H9 (cell line): ENCODE measurements around the gene PKMYT1. TPM values are rescaled to one million over a fixed set of nuclear protein-coding genes. Genes with fewer than 3 reads are reported as not detected.
"Not testable (repeated sequence)": the region's sequence is repeated elsewhere in the genome, so short reads cannot be mapped to it uniquely, and the experiment has no call there.

Experiments
- DNase-seq: peaks from one replicate; pipeline ENCODE4 v3.0.0-alpha.2; 2017
- H2AFZ ChIP-seq: one replicate; pipeline ENCODE4 v1.6.1; 2013; ENCODE audit warnings: mild to moderate bottlenecking, low read length, control low read depth, moderate library complexity
- H2AK5ac ChIP-seq: 2 replicates; pipeline ENCODE4 v1.6.1; 2013; ENCODE audit warnings: low read length, control low read depth, mixed read lengths; ENCODE audit not compliant: insufficient read length
- H2BK120ac ChIP-seq: one replicate; pipeline ENCODE4 v1.6.1; 2013; ENCODE audit warnings: low read depth, mild to moderate bottlenecking, low read length, control low read depth, inconsistent platforms; ENCODE audit not compliant: poor library complexity, severe bottlenecking
- H2BK12ac ChIP-seq: 2 replicates; pipeline ENCODE4 v1.6.1; 2013; ENCODE audit warnings: low read length, control low read depth, mixed read lengths, low read depth; ENCODE audit not compliant: insufficient read length
- H2BK15ac ChIP-seq: 2 replicates; pipeline ENCODE4 v1.6.1; 2013; ENCODE audit warnings: low read depth, low read length, control low read depth
- H2BK20ac ChIP-seq: one replicate; pipeline ENCODE4 v1.6.1; 2013; ENCODE audit warnings: low read depth, mild to moderate bottlenecking, low read length, control low read depth, inconsistent platforms; ENCODE audit not compliant: poor library complexity, severe bottlenecking
- H2BK5ac ChIP-seq: 2 replicates; pipeline ENCODE4 v1.6.1; 2013; ENCODE audit warnings: low read length, control low read depth, mixed read lengths; ENCODE audit not compliant: insufficient read length
- H3K14ac ChIP-seq: 2 replicates; pipeline ENCODE4 v1.6.1; 2013; ENCODE audit warnings: low read length, control low read depth; ENCODE audit not compliant: insufficient read depth
- H3K18ac ChIP-seq: 2 replicates; pipeline ENCODE4 v1.6.1; 2013; ENCODE audit warnings: low read depth, mild to moderate bottlenecking, mixed read lengths, low read length, control low read depth; ENCODE audit not compliant: insufficient read length
- H3K23ac ChIP-seq: 2 replicates; pipeline ENCODE4 v1.6.1; 2013; ENCODE audit warnings: low read length, control low read depth, mixed read lengths, low read depth; ENCODE audit not compliant: insufficient read length
- H3K23me2 ChIP-seq: 2 replicates; pipeline ENCODE4 v1.6.1; 2013; ENCODE audit warnings: low read depth, mild to moderate bottlenecking, mixed read lengths, low read length, control low read depth; ENCODE audit not compliant: insufficient read length, poor library complexity, severe bottlenecking
- H3K27ac ChIP-seq: 2 replicates; pipeline ENCODE4 v1.5.1; 2013; ENCODE audit warnings: low read length, control low read depth, mixed read lengths, low read depth; ENCODE audit not compliant: insufficient read length
- H3K27me3 ChIP-seq: 2 replicates; pipeline ENCODE4 v1.6.1; 2013; ENCODE audit warnings: low read length, control low read depth, inconsistent platforms; ENCODE audit not compliant: insufficient read depth
- H3K4ac ChIP-seq: 2 replicates; pipeline ENCODE4 v1.6.1; 2013; ENCODE audit warnings: low read depth, mild to moderate bottlenecking, control low read depth, inconsistent platforms, low read length, moderate library complexity
- H3K4me1 ChIP-seq: 2 replicates; pipeline ENCODE4 v1.6.1; 2013; ENCODE audit warnings: low read length, control low read depth, inconsistent platforms; ENCODE audit not compliant: insufficient read depth
- H3K4me2 ChIP-seq: 2 replicates; pipeline ENCODE4 v1.6.1; 2013; ENCODE audit warnings: low read length, control low read depth, mixed read lengths; ENCODE audit not compliant: insufficient read length, insufficient read depth
- H3K56ac ChIP-seq: 2 replicates; pipeline ENCODE4 v1.6.1; 2013; ENCODE audit warnings: low read depth, mild to moderate bottlenecking, mixed read lengths, low read length, control low read depth; ENCODE audit not compliant: insufficient read length
- H3K79me1 ChIP-seq: 2 replicates; pipeline ENCODE4 v1.6.1; 2013; ENCODE audit warnings: low read depth, mild to moderate bottlenecking, moderate library complexity, low read length, control low read depth, inconsistent platforms; ENCODE audit not compliant: insufficient read depth, poor library complexity, severe bottlenecking
- H3K79me2 ChIP-seq: 2 replicates; pipeline ENCODE4 v1.6.1; 2013; ENCODE audit warnings: low read length, control low read depth, inconsistent platforms; ENCODE audit not compliant: insufficient read depth
- H3K9ac ChIP-seq: 2 replicates; pipeline ENCODE4 v1.6.1; 2013; ENCODE audit warnings: low read length, control low read depth, mixed read lengths; ENCODE audit not compliant: insufficient read length; ENCODE audit errors: extremely low read depth
- H3K9me3 ChIP-seq: one replicate; pipeline ENCODE4 v1.6.1; 2013; ENCODE audit warnings: low read depth, low read length, inconsistent platforms; ENCODE audit not compliant: control insufficient read depth
- H3T11ph ChIP-seq: one replicate; pipeline ENCODE4 v1.6.1; 2013; ENCODE audit warnings: mild to moderate bottlenecking, low read length, control low read depth, inconsistent platforms
- H4K20me1 ChIP-seq: one replicate; pipeline ENCODE4 v1.6.1; 2013; ENCODE audit not compliant: control insufficient read depth, insufficient read length, insufficient read depth
- H4K5ac ChIP-seq: 2 replicates; pipeline ENCODE4 v1.6.1; 2013; ENCODE audit warnings: low read depth, mild to moderate bottlenecking, mixed read lengths, low read length, control low read depth; ENCODE audit not compliant: insufficient read length
- H4K8ac ChIP-seq: replicated peaks from 2 replicates; pipeline ENCODE4 v1.6.1; 2013; ENCODE audit warnings: low read length, control low read depth, mixed read lengths, low read depth; ENCODE audit not compliant: insufficient read length
- H4K91ac ChIP-seq: 2 replicates; pipeline ENCODE4 v1.6.1; 2013; ENCODE audit warnings: low read depth, mild to moderate bottlenecking, moderate library complexity, mixed read lengths, low read length, control low read depth; ENCODE audit not compliant: insufficient read length
- H3K27ac Mint-ChIP-seq, 3 experiments: 2 replicates in 2 of 3; 3 replicates in 1 of 3; pipeline ENCODE4 v1.8.0; 2020 to 2021; ENCODE audit warnings: mixed read lengths in 3 of 3, mild to moderate bottlenecking in 1 of 3, moderate library complexity in 1 of 3
- H3K27me3 Mint-ChIP-seq: 2 replicates; pipeline ENCODE4 v1.8.0; 2021; ENCODE audit warnings: low read depth, mild to moderate bottlenecking, moderate library complexity, mixed read lengths
- H3K36me3 Mint-ChIP-seq, 3 experiments: 2 replicates in 2 of 3; 3 replicates in 1 of 3; pipeline ENCODE4 v1.8.0; 2020 to 2021; ENCODE audit warnings: low read depth in 3 of 3, mixed read lengths in 3 of 3; ENCODE audit not compliant: insufficient read depth in 1 of 3
- H3K4me1 Mint-ChIP-seq, 2 experiments: 2 replicates each; pipeline ENCODE4 v1.8.0; 2020; ENCODE audit warnings: mixed read lengths in 2 of 2
- H3K4me3 Mint-ChIP-seq, 2 experiments: 2 replicates in 1 of 2; 3 replicates in 1 of 2; pipeline ENCODE4 v1.8.0; 2020 to 2021; ENCODE audit warnings: mild to moderate bottlenecking in 2 of 2, mixed read lengths in 2 of 2, moderate library complexity in 1 of 2
- H3K9me3 Mint-ChIP-seq, 2 experiments: 2 replicates in 1 of 2; 3 replicates in 1 of 2; pipeline ENCODE4 v1.8.0; 2020; ENCODE audit warnings: mild to moderate bottlenecking in 2 of 2, mixed read lengths in 2 of 2, moderate library complexity in 1 of 2
- WGBS: extraction: QIAGEN DNeasy Blood & Tissue Kit; methylation state at CpG from one replicate; pipeline ENCODE4 v1.1.7; 2013; ENCODE audit warnings: missing lambda C conversion rate, low lambda C conversion rate, mixed read lengths; ENCODE audit not compliant: insufficient read length; ENCODE audit errors: extremely low coverage; 5-methylcytosine and 5-hydroxymethylcytosine counted together
- total RNA-seq: library from RNA; stranded (reverse); gene quantifications from 2 replicates; pipeline ENCODE4 v1.2.1, GENCODE V29; 2021
- TF ChIP-seq, protein P1 (sequence below): fragments of 200-600 bp; sonication (generic); conservative IDR thresholded peaks from 3 replicates; pipeline ENCODE4 v1.8.0; 2021; ENCODE audit warnings: antibody characterized with exemption, mild to moderate bottlenecking

Gene PKMYT1
- total RNA-seq, 1 experiment from 2014 or later: 114 TPM

DNA sequence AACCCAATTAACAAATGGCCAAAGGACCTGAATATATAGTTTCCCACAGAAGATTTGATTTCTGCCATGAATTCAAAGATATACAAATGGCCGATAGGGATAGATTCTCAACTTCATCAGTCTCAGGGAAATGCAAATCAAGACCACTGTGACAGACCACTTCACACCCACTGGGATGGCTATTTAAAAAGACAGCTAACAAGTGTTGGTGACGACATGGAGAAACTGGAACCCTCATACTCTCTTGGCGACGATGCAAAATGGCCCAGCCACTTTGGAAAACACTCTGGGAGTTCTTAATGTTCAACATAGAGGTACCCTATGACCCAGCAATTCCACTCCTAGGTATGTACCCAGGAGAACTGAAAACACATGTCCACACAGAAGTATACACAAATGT is 33.6 kb downstream of the PKMYT1 start:
- Mint-ChIP-seq H3K27me3 (no peaks in the 10 kb centered on the region; the same call in 1 of the 2 replicates), H3K9me3 (no peaks in the 10 kb centered on the region; a peak in 1 of 5 replicates), H3K36me3 (peaks cover 7 to 21% (median 9%) of the 10 kb centered on the region in 3 experiments; a peak in 6 of 7 replicates), H3K27ac (no peak overlapping the region), H3K4me1 (no peaks in the 10 kb centered on the region), H3K4me3 (no peak overlapping the region)
- H3K14ac ChIP-seq: no peak overlapping the region
- no peak overlapping the region for H2AFZ ChIP-seq
- no peak overlapping the region for H3K23ac ChIP-seq
- no peaks in the 10 kb centered on the region for H3K23me2 ChIP-seq
- H3K18ac ChIP-seq: no peak overlapping the region
- H2BK20ac ChIP-seq: no peak overlapping the region
- H3K9me3 ChIP-seq: no peaks in the 10 kb centered on the region
- H2BK120ac ChIP-seq: no peak overlapping the region
- H3K79me1 ChIP-seq: no peaks in the 10 kb centered on the region
- TF ChIP-seq, protein P1, sequence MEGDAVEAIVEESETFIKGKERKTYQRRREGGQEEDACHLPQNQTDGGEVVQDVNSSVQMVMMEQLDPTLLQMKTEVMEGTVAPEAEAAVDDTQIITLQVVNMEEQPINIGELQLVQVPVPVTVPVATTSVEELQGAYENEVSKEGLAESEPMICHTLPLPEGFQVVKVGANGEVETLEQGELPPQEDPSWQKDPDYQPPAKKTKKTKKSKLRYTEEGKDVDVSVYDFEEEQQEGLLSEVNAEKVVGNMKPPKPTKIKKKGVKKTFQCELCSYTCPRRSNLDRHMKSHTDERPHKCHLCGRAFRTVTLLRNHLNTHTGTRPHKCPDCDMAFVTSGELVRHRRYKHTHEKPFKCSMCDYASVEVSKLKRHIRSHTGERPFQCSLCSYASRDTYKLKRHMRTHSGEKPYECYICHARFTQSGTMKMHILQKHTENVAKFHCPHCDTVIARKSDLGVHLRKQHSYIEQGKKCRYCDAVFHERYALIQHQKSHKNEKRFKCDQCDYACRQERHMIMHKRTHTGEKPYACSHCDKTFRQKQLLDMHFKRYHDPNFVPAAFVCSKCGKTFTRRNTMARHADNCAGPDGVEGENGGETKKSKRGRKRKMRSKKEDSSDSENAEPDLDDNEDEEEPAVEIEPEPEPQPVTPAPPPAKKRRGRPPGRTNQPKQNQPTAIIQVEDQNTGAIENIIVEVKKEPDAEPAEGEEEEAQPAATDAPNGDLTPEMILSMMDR: no peak
- no peaks in the 10 kb centered on the region for H4K20me1 ChIP-seq
- no peak overlapping the region for H2AK5ac ChIP-seq
- no peak overlapping the region for H3K56ac ChIP-seq
- no peak overlapping the region for H3K27ac ChIP-seq
- H2BK12ac ChIP-seq: no peak overlapping the region
- no peaks in the 10 kb centered on the region for H3K27me3 ChIP-seq
- no peak overlapping the region for H3K9ac ChIP-seq
- no peaks in the 10 kb centered on the region for H3K79me2 ChIP-seq
- no peak overlapping the region for H3T11ph ChIP-seq
- H4K5ac ChIP-seq: no peak overlapping the region
- no CpG with 5 or more reads among the region's 4 CpGs for WGBS
- no peaks in the 10 kb centered on the region for H3K4me1 ChIP-seq
- H4K8ac ChIP-seq: no peak overlapping the region
- H2BK5ac ChIP-seq: no peak overlapping the region
- no peak for DNase-seq
- no peak overlapping the region for H3K4me2 ChIP-seq
- H4K91ac ChIP-seq: no peak overlapping the region
- H2BK15ac ChIP-seq: no peak overlapping the region
- no peak overlapping the region for H3K4ac ChIP-seq

DNA sequence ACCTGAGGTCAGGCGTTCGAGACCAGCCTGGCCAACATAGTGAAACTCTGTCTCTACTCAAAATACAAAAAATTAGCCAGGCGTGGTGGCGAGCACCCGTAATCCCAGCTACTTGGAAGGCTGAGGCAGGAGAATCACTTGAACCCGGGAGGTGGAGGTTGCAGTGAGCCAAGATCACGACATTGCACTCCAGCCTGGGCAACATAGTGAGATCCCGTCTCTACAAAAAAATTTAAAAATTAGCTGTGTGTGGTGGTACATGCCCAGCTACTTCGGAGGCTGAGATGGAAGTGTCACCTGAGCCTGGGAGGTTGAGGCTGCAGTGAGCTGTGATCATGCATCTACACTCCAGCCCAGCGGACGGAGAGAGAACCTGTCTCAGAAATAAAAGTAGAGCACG is 36.5 kb downstream of the PKMYT1 start:
- H2BK15ac ChIP-seq, H2BK5ac ChIP-seq, H3K9me3 ChIP-seq, H3K56ac ChIP-seq, H3K4me3 Mint-ChIP-seq, DNase-seq, H3K4me1 Mint-ChIP-seq, H2BK12ac ChIP-seq, H2AFZ ChIP-seq, H3K23ac ChIP-seq, H3T11ph ChIP-seq, H3K4me1 ChIP-seq, H3K79me2 ChIP-seq, H3K27ac ChIP-seq, H3K14ac ChIP-seq, H2BK120ac ChIP-seq, H3K9ac ChIP-seq, H3K23me2 ChIP-seq, H4K20me1 ChIP-seq, H3K4ac ChIP-seq, H3K18ac ChIP-seq, H4K8ac ChIP-seq, H3K27me3 ChIP-seq, H3K4me2 ChIP-seq, H4K91ac ChIP-seq, H2AK5ac ChIP-seq, H3K9me3 Mint-ChIP-seq, H4K5ac ChIP-seq, H3K79me1 ChIP-seq, H2BK20ac ChIP-seq, H3K27me3 Mint-ChIP-seq: not testable (repeated sequence)
- no CpG with 5 or more reads among the region's 12 CpGs for WGBS
- Mint-ChIP-seq H3K27ac (peak overlapping the region in 1 of 3 experiments; percentile 35; a peak in 1 of 7 replicates), H3K36me3 (peaks cover 10 to 38% (median 20%) of the 10 kb centered on the region in 3 experiments; a peak in 6 of 7 replicates)
